Stimulated activated CD4-positive, alpha-beta T cell treated with anti-CD3 and anti-CD28 coated beads, Interleukin-4, amount 100 ng/mL, for 1 hour (primary cell): Measurements from ENCODE around the gene PRKAG2.
"Not testable (repeated sequence)": the region's sequence is repeated elsewhere in the genome, so short reads cannot be mapped to it uniquely, and the experiment has no call there.

Experiments used
- DNase-seq: peaks from one replicate; pipeline ENCODE4 v3.0.0-alpha.2; 2020

Gene PRKAG2

DNA sequence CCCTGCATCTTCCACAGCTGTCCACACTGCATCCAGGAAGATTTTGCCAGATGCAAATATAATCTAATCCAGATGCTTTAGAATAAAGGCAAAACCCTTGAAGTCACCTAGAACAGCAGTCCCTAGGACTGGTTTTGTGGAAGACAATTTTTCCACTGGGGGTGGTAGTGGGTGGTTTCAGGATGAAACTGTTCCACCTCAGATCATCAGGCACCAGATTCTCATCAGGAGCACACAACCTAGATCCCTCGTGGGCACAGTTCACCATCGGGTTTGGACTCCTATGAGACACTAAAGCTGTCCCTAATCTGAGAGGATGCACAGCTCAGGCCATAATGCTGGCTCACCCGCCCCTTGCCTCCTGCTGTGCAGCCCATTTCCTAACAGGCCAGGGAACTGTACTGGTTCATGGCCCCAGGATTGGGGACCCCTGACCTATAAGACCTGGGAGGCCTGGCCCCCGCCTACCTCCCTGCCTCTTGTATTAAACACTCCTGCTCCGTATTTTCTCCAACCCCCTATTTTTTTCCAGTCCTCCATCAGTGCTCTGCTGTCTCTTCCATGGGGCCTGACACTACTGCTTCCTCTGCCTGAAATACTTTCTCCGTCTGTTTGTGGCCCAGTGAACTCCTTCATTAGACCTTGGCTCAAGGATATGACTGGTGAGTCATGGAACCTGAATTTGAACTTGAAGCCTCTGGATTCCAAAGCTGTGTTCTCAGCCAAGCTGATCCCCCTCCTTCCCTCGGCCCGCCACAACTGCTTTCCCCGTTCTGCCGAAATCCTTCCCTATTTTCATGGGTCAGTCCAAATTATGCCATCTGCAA is 277.3 kb downstream of the PRKAG2 start:
- no peak for DNase-seq

DNA sequence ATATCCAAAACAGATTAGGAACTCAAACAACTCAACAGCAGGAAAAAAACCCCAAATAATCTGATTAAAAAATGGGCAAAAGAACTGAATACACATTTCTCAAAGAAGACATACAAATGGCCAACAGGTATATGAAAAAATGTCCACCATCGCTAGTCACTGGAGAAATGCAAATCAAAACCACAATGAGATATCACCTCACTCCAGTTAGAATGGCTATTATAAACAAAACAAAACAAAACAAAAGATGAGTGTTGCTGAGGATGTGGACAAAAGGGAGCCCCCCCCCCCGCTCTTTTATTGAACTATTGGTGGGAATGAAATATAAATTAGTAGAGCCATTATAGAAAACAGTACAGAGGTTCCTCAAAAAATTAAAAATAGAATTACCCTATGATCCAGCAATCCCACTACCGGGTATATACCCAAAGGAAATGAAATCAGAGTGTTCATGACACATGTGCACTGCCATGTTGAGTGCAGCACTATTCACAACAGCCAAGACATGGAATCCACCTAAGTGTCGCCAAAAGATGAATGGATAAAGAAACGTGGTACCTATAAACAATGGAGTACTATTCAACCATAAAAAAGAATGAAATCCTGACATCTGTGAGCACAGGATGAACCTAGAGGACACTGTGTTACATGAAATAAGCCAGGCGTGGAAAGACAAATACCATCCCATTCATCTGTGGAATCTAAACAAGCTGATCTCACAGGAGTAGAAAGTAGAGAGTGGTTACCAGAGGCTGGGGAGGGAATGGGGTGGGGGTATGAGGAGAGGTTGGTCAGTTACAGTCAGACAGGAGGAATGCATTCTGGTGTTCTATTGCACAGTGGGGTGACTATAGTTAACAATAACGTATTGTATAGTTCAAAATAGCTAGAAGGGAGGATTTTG is 279.1 kb downstream of the PRKAG2 start:
- DNase-seq: no peak

- DNase-seq: no peak
Measured at GRCh38 chr7:151595702-151596350, 281.1 kb downstream of the PRKAG2 start.

DNA sequence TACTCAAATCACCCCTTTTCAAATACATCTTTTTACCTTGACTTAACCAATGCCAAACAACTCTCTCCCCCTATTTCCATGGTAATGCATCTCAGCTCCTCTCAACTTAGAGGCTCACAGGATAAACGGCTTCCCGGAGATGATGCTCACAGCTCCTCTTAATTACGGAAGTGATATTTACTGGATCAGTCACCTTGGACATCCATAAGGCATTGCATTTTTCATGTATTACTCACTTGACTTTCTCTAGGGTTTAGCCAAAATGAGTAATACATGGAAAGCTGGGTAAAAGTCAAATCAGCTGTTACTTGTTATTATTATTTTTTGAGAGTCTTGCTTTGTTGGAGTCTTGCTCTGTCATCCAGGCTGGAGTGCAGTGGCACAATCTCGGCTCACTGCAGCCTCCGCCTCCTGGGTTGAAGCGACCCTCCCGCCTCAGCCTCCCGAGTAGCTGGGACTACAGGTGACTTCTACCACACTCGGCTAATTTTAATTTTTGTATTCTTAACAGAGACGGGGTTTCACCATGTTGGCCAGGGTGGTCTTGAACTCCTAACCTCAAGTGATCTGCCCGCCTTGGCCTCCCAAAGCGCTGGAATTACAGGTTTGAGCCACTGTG is 283.9 kb downstream of the PRKAG2 start:
- no peak for DNase-seq

- no peak for DNase-seq
Measured at GRCh38 chr7:151592330-151592729, 284.6 kb downstream of the PRKAG2 start.

GRCh38 chr7:151591866-151592265 is 285.0 kb downstream of the PRKAG2 start:
- no peak for DNase-seq

GRCh38 chr7:151590850-151591771 is 285.8 kb downstream of the PRKAG2 start:
- no peak for DNase-seq

- DNase-seq: no peak
Measured at GRCh38 chr7:151590071-151590849, 286.7 kb downstream of the PRKAG2 start.

DNA sequence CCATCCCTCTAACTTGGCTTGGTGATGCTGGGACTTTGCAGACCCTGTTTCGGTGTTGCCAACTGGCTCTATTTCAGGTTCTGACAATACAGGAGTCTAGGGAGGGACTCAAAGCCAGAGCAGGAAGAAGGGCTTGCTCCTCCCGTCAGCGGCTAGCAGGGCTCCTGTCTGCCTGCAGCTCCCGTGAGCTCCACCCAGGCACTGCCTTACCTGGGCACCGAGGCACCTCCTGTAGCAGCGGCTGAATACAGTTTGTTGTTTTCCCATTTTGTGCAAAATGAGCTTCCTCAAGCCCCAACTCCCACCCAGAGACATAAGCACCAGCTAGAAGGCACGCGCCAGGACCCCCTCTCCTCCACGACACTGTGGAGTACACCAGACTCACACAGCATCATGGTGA is 287.9 kb downstream of the PRKAG2 start:
- DNase-seq: no peak

DNA sequence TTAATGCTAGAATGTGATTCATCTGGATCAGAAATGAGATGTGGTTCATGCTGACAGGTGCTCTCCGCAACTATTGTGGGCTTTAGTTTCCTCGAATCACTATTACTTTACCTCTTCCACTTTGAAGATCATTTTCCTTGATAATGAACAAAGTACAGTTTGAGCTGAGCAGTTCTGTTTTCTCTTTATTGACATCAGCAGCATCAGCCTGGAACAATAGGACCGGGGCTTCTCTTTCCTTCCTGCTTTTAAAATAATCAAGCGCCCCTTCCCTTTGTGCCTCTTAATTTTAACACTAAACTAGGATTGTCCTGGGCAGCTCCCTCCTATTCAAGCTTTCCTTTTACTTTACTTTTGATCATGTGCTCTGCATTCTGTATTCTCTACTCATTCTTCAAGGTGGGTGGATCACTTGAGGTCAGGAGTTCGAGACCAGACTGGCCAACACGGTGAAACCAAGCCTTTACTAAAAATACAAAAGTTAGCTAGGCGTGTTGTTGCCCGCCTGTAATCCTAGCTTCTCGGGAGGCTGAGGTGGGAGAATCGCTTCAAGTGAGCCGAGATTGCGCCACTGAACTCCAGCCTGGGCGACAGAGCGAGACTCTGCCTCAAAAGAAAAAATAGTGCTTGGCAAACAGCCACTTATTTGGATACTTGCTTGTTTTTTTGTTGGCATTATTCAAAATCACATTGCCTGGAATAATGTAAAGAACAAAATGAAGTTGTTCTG is 290.2 kb downstream of the PRKAG2 start:
- no peak for DNase-seq

DNA sequence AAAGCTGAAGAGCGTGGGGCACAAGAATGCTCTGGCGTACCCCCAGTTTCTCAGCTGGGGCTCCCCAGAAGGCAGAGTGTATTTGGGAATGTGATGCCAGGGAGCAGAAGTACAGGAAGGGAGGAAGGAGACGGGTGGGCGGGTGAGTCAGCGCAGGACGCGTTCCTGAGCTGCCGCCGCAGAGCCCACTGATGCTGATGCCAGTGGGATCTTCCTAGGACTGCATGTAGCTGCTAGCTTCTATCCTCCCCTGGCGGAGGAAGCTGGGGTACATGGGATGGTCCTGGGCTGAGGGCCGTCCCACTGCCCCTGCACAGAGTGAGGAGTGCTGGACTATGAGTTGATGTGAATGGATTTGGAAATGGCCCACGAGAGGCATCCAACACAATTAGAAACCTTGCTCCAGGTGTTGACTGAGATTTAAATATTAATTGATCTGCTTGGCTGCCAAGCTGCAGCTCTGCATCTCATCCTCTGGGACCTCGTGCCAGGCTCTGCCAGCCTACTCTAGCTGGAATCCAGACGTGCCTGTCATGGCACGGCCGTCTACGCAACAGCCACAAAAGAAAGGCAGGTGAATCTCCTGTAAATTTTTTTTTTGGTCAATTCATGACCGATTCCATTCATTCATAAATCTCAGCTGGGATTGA is 291.0 kb downstream of the PRKAG2 start:
- no peak for DNase-seq

GRCh38 chr7:151581741-151582140 is 295.2 kb downstream of the PRKAG2 start:
- no peak for DNase-seq

DNA sequence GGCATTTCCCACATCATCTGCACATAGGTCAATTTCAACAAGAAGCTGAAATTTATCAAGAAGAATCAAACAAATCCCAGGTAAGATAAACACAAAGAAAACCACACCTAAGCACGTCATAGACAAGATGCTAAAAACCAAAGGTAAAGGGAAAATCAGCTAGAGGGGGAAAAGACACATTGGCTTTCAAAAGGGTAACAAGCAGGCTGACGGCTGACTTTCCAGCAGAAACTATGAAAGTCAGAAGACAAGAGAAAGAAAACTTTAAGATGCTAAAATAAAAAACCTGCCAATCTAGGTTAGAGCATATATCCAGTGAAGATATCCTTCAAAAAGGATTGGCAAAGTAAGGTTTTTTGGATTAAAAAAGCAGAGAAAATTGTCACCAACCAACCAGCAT is 297.3 kb downstream of the PRKAG2 start:
- DNase-seq: no peak

DNA sequence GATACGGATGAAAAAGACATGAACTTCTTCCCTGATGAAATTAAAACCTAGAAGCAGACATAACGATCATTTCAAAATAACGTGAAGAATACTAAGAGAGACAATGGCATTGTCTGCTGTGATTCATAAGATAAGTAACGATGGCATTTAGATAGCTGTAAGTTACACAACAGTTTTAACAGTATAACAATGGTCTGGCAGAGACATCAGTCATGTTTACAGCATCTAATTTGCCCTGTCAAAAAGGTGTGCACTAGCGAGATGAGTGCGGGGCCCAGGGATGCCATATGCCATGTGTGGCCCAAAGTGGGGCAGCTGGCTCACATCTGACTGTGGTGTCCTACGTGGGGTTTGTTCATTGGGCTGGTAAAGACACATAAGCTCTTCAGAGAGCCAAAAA is 301.5 kb downstream of the PRKAG2 start:
- DNase-seq: no peak

- DNase-seq: not testable (repeated sequence)
Measured at GRCh38 chr7:151573046-151573445, 303.9 kb downstream of the PRKAG2 start.

DNA sequence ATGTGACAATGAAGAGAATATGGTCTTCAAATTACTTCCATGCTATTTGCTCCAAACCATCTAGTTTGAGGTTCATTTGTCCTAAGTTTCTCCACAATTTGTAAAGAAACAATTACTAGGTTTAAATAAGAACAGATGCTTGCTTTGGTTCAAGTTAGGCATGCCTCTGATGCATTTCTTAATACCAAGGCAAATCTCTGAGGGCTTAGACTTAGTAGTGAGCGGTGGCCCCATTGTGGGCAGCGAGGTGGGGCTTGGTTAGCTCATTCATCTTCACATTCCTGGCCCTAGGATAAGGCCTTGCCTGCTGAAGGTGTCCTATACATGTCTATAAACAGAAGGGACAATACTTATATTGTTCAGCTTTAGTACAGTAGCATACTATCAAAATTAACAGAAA is 304.8 kb downstream of the PRKAG2 start:
- no peak for DNase-seq

DNA sequence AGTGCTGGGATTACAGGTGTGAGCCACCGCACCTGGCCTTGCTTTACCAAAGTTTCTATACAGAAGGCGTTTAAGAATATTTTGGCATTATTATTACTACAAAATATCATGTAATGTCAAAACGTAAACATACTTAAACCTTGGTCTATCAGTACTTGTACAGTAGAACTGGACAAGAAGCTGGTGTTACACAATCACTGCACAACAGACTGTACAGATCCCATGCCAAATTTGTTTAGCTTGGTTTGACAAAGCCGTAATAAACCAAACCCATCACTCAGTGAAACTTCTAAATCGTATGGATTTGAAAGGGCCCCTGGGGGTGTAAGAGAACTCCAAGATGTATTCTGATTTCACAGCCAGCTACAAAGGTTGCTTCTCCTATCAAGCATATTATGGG is 305.4 kb downstream of the PRKAG2 start:
- no peak for DNase-seq

GRCh38 chr7:151570366-151570915 is 306.5 kb downstream of the PRKAG2 start:
- no peak for DNase-seq
